SK-N-MC (cell line): Measurements from ENCODE around the gene THOC2.

ENCODE experiments used
- EZH2 ChIP-seq: fragments of 200-600 bp; sonication (generic); IDR thresholded peaks from one replicate; pipeline ENCODE4 v1.6.1; 2017; ENCODE audit warnings: antibody characterized with exemption
- FOXP2 ChIP-seq: optimal IDR thresholded peaks from 2 replicates; pipeline ENCODE3; 2011; ENCODE audit warnings: mild to moderate bottlenecking, moderate library complexity; ENCODE audit not compliant: insufficient read depth; ENCODE audit errors: extremely low read length, control extremely low read depth

GRCh38 chrX:123561439-123562215 lies 171.2 kb downstream of the THOC2 start:
- TF ChIP-seq EZH2 (no peak), FOXP2 (no peak)
